ENCODE results near the gene S100A11. TPM values are rescaled to one million over a fixed set of nuclear protein-coding genes. Genes with fewer than 3 reads are reported as not detected.

Gene S100A11
- total RNA-seq, result 356 and 363 TPM in 2 replicates

DNA sequence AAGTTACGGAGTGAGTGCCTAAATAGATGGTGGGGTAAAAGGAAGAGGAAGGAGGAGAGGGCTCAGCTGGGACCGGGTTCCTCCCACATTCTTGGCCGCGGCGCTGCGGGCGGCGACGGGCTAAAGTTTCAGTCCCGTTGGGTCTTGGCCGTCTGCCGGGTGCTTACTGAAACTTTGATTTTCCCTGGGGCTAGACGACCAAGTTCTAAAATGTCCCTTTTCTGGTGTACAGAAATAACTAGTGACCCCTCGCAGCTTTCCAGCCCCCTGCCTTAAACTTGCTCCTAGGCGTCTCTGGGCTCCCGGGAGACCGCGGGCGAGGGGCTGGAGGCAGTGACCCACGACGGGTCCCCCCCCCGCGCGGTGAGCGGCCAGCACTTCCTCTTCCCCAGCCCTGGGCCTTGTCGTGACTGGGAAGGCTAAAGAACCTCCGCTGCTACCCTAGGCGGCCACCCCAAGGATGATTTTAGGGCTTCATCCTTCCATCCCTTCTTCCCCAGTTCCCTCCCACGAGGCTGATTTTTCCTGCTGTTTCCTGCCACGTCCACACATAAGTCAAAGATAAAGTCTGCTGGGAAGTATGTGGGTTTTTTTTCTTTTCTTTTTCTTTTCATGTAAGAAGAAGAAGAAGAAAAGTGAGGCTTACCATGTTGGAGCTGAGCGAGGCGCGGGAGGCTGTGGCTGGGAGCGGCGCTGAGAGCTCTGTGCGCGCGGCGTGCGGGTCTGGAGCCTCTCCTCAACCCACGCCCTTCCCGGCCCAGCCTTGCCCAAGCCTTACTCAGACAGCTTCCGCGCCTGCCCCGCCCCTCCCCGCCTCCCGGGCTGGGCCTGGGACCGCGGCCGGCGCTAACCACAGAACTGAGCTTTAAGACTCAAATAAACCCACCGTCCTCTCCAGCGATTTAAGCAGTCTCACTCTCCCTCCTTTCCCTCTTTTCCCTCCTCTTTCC is at the start of gene S100A11:
S100A11 (minus strand) TSS at position 738 of the 950 bp plus-strand sequence; CDS start at position 649, 89 bp downstream.

DNA sequence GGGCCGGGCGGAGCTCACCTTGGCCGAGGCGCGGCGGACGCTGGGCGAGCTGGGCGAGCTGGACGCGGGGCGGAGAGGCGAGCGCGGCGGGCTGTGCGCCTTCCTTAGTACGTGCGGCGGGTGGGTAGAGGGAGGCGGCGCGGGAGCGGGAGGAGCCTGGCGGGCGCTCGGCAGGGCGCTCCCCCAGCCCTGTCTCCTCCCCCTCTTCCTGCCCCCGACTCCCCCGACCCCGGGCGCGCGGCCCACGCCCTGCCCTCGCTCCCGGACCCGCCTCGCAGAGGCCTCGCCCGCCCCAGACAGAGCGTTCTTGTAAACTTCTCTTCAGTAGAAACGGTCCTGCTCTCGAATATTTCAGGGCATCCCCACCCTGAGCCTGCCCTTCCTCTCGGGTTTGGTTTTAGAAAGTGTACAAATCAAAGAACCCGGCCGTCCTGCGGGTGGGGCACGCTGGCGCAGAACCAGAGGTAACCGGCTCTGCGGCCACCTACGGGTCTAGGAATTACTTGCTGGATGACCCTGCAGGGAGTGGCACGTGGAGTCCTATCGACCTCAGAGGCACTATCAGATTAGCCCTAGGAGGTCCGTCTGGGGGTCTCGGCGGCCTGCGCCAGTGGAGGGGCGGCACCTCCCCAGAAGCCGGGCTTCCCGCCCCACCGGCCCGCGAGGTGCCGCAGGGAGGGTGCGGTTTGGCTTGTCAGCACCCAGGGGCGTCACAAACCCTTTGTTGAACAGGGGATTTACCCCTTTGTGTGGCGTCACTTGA is 42.9 kb downstream of the S100A11 start, which contains the start of gene S100A10:
S100A10 (minus strand) TSS at position 126 of the 763 bp plus-strand sequence. CDS start 7,629 bp downstream, outside the sequence.

Other genes with a start within 250 kb of the S100A11 start
- gene TDRKH, start 246.5 kb downstream of the S100A11 start, total RNA-seq, result 0.12 and 0.29 TPM in 2 replicates
- gene LINGO4, start 231.6 kb downstream of the S100A11 start, total RNA-seq, result not detected in 2 replicates
- not detected in 2 replicates for gene RORC, start 205.2 kb downstream of the S100A11 start, total RNA-seq
- not detected in 2 replicates for gene C2CD4D, start 197.2 kb downstream of the S100A11 start, total RNA-seq
- not detected in 2 replicates for gene THEM5, start 183.3 kb downstream of the S100A11 start, total RNA-seq
- gene THEM4, start 127.5 kb downstream of the S100A11 start, total RNA-seq, result 17.9 and 19.1 TPM in 2 replicates
- 253 and 261 TPM in 2 replicates for gene S100A10, start 43.1 kb downstream of the S100A11 start, total RNA-seq
- not detected in 2 replicates for gene TCHHL1, start 52.1 kb upstream of the S100A11 start, total RNA-seq
- gene TCHH, start 78.4 kb upstream of the S100A11 start, total RNA-seq, result 0.06 TPM in 1 of 2 replicates, not detected in the other
- gene RPTN, start 122.2 kb upstream of the S100A11 start, total RNA-seq, result not detected in 2 replicates
- not detected in 2 replicates for gene HRNR, start 187.2 kb upstream of the S100A11 start, total RNA-seq

Data from cardiac ventricle fibroblast (primary cell).